HUES48 (cell line): ENCODE measurements around the gene PHC2.

Experiments
- H3K27ac ChIP-seq: one replicate; pipeline ENCODE4 v1.7.0; 2013; ENCODE audit warnings: low read depth, low read length, inconsistent platforms
- H3K27me3 ChIP-seq: 2 replicates; pipeline ENCODE4 v1.6.1; 2013; ENCODE audit warnings: mild to moderate bottlenecking, low read length; ENCODE audit not compliant: control insufficient read depth, insufficient read depth
- H3K36me3 ChIP-seq: 2 replicates; pipeline ENCODE4 v1.6.1; 2013; ENCODE audit warnings: low read length; ENCODE audit not compliant: control insufficient read depth, insufficient read depth
- H3K4me1 ChIP-seq: 2 replicates; pipeline ENCODE4 v1.6.1; 2013; ENCODE audit warnings: mild to moderate bottlenecking, low read length; ENCODE audit not compliant: control insufficient read depth, insufficient read depth
- H3K4me3 ChIP-seq: 2 replicates; pipeline ENCODE4 v1.5.1; 2013; ENCODE audit warnings: mild to moderate bottlenecking, low read depth, low read length
- H3K9ac ChIP-seq: 2 replicates; pipeline ENCODE4 v1.6.1; 2013; ENCODE audit warnings: mild to moderate bottlenecking, low read depth, low read length, moderate library complexity
- H3K9me3 ChIP-seq: 2 replicates; pipeline ENCODE4 v1.6.1; 2013; ENCODE audit warnings: low read length; ENCODE audit not compliant: control insufficient read depth, insufficient read depth

Gene PHC2

DNA sequence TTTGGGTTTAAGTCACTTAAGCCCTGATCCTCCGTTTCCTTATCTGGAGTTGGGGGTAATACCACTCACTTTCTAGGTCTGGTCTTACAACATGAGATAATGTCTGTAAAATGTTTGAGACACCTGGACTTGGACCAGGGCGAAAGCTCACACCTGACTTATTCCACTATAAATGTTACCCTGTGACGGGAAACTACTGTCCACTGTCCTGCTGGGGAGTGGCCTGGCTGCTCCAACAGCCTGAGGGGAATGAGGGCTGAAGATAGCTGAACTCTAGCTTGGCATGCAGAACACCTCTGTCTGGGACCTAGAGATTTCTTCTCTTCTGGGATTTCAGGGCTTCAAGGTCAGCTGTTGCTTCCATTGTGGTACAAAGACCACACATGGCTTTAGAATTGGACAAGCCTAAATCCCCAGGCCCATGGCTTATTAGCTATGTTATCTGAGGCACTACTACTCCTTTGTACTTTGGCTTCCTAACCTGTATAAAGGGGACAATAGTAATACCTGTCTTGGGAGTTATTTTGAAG is 100.5 kb downstream of the PHC2 start:
- no peak overlapping the region for H3K4me3 ChIP-seq
- H3K27me3 ChIP-seq = 0 out of 2 replicates have a peak, but pooled peaks cover 3% of the 10 kb centered on the region
- H3K9me3 ChIP-seq = no peaks in the 10 kb centered on the region
- H3K4me1 ChIP-seq = peaks cover 5% of the 10 kb centered on the region; the same call in 1 of the 2 replicates
- H3K36me3 ChIP-seq = peaks cover 8% of the 10 kb centered on the region
- H3K27ac ChIP-seq = no peak overlapping the region
- H3K9ac ChIP-seq = no peak overlapping the region

DNA sequence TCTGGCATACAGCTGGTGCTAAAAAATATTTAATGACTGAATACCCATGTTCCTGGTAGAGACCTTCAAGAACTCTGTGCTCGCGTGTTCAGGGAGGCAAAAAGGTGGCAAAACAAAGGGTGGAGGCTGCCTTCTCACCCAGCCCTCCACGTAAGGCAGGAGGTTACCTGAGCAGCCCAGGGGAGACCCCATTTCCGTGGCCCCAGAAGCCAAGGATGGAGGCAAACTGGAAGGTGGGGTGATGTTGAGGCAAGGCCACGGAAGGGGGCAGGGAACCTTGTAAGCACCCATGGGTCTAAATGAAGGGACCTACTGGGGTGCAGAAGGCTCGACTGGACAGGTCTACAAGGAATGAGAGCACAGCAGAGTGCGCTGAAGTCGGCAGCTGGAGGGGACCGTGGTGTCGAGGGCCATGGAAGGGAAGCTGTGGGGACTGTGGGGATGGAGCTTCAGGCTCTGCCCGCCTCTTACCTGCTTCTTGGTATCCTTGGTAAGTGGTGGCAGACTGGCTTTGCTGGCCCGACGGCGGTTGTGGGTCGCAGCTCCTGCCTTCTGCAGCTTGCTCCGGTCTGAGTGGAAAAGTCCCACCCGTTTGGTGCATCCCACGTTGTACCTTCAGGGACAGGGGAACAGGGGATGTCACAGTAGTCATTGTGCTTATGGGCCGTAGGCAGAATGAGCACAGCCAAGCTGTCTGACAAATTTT is 101.1 kb downstream of the PHC2 start:
- Histone ChIP-seq H3K4me1 (peaks cover 5% of the 10 kb centered on the region; the same call in 1 of the 2 replicates), H3K27ac (no peak overlapping the region), H3K9ac (no peak overlapping the region), H3K4me3 (no peak overlapping the region), H3K36me3 (peaks cover 8% of the 10 kb centered on the region), H3K27me3 (0 out of 2 replicates have a peak, but pooled peaks cover 3% of the 10 kb centered on the region), H3K9me3 (no peaks in the 10 kb centered on the region)

DNA sequence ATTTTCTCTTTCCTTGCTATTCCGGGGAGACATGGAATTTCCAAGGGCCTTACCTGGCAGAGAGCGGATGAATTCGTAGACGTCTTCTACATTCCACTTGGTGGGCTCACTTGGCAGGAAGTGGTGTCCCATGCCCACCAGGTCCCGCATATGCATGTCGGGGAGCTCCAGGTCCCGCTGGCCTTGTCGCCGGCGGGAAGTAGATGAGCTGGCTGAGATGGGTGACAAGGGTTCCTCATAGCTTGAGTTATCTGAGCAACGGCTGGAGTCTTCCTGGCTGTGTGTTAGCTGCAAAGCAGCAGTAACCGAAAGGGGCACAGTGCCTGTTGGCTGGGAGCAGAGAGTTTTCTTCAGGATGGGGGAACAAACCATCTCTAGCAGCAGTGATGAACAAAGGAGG is 102.1 kb downstream of the PHC2 start:
- H3K9me3 ChIP-seq = no peaks in the 10 kb centered on the region

DNA sequence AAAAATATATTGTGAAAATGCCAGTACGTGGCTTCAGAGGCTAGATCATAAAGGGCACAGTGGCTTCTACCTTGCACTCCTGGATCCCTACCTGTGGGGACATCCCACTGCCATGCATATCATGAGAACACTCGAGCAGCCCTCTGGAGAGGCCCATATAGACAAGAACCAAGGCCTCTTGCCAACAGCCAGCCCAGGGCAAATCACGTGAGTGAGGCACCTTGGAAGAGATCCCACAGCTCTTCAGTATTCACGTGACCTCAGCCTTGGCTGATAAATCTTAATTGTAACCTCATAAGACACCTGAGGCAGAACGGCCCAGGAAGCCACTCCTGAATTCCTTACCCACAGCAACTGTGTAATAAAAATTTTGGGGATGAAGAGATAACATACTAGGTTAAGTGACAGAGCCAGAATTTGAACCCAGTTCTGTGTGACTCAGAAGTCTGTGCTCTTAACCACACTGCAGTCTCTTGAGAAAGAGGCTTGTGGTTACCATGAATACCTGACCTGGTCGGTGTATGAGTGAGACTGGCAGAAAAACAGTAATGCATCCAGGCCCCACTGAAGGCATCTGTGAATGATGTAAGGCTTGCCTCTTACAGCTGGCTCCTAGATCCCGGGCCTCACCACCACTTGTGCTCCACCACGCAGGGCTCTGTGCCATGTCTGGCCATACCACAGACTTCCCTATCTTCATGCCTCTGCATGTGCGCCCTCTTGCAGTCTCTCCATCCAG is 103.1 kb downstream of the PHC2 start:
- H3K9me3 ChIP-seq = no peaks in the 10 kb centered on the region
- no peak overlapping the region for H3K9ac ChIP-seq
- H3K36me3 ChIP-seq = peaks cover 8% of the 10 kb centered on the region
- no peaks in the 10 kb centered on the region for H3K27me3 ChIP-seq
- H3K4me3 ChIP-seq = no peak overlapping the region
- no peak overlapping the region for H3K27ac ChIP-seq
- H3K4me1 ChIP-seq = no peaks in the 10 kb centered on the region

More for the DNA sequence above, 102.1 kb downstream of the PHC2 start:
- peaks cover 8% of the 10 kb centered on the region for H3K36me3 ChIP-seq
- no peaks in the 10 kb centered on the region for H3K27me3 ChIP-seq
- no peaks in the 10 kb centered on the region for H3K4me1 ChIP-seq
- H3K27ac ChIP-seq = no peak overlapping the region
- H3K4me3 ChIP-seq = no peak overlapping the region
- no peak overlapping the region for H3K9ac ChIP-seq

DNA sequence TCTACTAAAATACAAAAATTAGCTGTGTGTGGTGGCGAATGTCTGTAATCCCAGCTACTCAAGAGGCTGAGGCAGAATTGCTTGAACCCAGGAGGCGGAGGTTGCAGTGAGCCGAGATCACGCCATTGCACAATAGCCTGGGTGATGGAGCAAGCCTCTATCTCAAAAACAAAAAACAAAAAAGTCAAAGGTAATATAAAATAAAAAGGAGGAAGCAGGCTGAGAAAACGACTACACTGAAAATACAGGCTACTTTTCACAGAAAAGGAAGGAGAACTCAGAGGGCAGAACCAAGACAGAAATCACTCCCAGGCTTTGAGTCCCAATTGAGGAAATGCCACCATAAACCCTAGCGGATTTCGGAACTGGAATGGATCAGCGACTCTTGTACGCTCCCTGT is 104.1 kb downstream of the PHC2 start:
- no peaks in the 10 kb centered on the region for H3K4me1 ChIP-seq
- no peaks in the 10 kb centered on the region for H3K9me3 ChIP-seq
- H3K4me3 ChIP-seq = no peak overlapping the region
- H3K9ac ChIP-seq = no peak overlapping the region
- H3K36me3 ChIP-seq = peaks cover 8% of the 10 kb centered on the region
- no peak overlapping the region for H3K27ac ChIP-seq
- H3K27me3 ChIP-seq = no peaks in the 10 kb centered on the region

DNA sequence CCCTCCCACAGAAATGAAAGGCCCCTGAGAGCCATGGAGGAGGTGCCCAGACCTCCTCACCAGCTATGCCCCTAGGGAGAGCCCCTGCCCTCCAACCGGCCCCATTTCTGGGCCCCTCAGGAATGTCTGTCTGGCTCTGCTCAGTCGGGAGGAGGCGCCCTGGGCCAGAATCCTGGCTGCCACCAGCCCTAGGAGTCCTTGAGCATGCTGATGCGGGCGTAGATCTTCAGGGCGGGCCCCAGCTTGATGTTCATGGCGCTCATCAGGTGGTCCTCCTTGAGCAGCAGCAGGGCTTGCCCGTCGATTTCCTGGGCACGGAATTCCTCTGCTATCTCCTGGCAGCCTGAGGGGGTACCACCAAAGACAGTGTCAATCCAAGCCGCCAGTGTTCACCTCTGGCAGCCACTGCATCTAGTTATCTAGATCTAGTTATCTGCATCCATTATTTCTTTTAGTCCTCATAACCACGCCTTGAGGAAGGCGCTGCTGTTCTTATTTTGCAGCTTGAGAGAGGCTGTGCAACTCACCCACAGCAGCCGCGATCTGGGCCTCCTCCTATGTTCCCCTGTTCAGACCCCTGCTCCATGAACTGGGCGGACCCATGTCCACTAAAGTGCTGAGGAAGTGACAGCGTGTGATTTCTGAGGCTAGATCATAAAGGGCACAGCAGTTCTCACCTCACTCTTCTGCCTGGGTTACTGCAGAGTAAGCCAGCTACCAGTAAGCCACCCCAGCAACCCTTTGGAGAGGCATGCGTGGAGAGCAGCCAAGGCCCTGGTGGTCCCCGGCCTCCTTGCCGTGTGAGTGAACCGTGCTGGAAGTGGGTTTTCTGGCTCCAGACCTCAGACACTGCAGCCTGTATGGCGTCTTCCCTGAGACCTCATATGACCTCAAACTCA is 106.0 kb downstream of the PHC2 start:
- Histone ChIP-seq H3K27me3 (no peaks in the 10 kb centered on the region), H3K36me3 (peaks cover 8% of the 10 kb centered on the region), H3K9ac (no peak overlapping the region), H3K27ac (no peak overlapping the region), H3K4me1 (no peaks in the 10 kb centered on the region), H3K4me3 (no peak overlapping the region), H3K9me3 (no peaks in the 10 kb centered on the region)

DNA sequence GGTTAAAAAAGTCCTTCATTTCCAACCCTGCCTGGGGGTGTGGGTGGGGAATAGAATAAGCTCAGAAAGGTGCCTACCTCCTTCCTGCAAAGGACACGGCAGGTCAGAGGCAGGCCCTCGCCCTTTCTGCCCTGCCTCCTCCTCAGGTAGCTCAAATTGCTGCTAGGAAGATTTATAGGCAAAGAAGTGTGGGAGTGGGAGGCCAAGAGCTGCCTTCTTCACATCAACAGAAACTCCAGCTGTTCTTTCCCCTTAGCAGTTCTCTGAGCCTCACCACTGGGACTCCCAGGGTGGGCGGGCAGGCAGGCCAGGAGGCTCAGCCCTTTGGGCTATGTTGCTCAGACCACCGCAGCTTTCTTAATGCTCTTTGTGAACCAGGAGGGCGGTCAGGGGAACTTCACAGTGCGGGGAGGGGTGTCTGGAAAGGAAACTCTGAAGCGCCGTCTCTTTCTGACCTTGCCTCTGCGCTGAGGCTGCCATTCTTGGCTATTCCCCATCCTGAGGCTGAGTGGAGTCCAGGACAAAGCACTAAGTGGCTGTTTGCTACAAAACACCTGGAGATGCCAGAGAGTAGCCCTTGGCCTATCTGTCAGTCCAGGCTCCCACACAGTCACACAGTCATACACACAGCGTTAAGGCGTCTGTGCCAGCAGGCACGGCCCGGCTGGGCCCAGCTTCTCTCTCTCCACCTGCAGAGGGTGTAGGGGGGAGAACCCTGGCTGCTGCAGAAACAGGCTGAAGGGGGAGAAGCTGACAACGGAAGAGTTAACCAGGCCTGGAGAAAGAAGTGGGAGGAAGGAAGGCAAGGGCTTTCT is 107.0 kb downstream of the PHC2 start:
- no peaks in the 10 kb centered on the region for H3K4me1 ChIP-seq
- no peak overlapping the region for H3K27ac ChIP-seq
- no peak overlapping the region for H3K9ac ChIP-seq
- H3K9me3 ChIP-seq = no peaks in the 10 kb centered on the region
- H3K4me3 ChIP-seq = no peak overlapping the region
- H3K36me3 ChIP-seq = peaks cover 8% of the 10 kb centered on the region
- no peaks in the 10 kb centered on the region for H3K27me3 ChIP-seq

DNA sequence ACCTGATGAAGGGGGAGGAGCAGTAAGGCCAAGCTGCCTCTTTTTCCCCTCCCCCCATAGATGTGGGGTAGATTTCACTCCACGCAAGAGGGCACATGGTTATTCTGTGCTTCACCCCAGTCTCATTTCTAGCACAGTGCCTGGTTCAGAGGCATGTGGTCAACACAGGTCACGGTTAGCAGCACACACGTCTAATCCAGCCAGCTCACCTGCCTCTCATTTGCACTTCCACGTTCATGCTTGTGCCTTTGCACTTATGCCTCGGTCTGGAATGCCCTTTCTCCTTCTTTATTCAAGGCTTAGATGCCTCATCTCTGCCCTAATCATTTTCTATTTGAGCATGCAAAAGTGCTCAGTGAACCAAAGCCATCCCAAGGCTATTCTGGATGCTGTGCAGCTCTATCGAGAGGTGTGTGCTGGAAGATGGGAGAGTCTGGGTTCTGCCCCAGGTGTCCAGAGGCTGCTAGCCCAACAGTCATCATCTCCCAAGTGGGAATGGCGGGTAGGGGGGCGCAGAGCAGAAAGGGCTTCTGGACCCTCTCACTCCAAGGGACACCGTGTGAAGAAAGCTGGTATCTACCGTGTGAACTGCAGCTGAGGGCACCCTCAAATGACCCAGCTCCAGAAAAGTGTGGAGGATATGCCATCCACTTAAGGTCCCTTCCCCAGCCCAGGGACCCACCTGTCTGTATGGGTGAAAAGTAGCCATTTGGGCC is 107.9 kb downstream of the PHC2 start:
- peaks cover 2% of the 10 kb centered on the region; the same call in 1 of the 2 replicates for H3K36me3 ChIP-seq
- no peaks in the 10 kb centered on the region for H3K4me1 ChIP-seq
- H3K27ac ChIP-seq = no peak overlapping the region

DNA sequence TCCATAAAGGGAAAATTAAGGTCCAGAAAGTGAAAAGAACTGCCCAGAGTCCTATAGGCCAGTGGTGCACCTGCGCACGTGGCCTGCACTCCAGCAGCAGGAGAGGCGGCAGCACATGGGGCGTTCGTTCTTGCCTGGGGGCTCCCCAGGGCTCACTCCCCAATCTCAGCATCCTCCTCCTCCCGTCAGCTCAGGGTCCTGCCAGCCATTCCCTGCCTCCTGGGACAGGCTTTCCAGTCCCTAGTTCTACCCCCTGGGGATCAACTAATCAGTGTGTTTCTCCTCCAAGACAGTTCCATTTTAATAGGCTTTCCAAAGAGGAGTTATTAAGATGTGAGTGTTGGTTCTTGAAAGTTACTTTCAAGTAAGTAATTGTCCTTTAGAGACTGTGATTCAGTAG is 108.8 kb downstream of the PHC2 start:
- H3K9me3 ChIP-seq = no peaks in the 10 kb centered on the region
- no peaks in the 10 kb centered on the region for H3K36me3 ChIP-seq
- H3K4me1 ChIP-seq = no peaks in the 10 kb centered on the region
- no peaks in the 10 kb centered on the region for H3K27me3 ChIP-seq
- H3K9ac ChIP-seq = no peak overlapping the region
- no peak overlapping the region for H3K4me3 ChIP-seq
- H3K27ac ChIP-seq = no peak overlapping the region

More for the DNA sequence above, 107.9 kb downstream of the PHC2 start:
- no peaks in the 10 kb centered on the region for H3K27me3 ChIP-seq
- no peak overlapping the region for H3K9ac ChIP-seq
- H3K4me3 ChIP-seq = no peak overlapping the region
- no peaks in the 10 kb centered on the region for H3K9me3 ChIP-seq
